ENCODE measurements around the gene CAP2.

Gene CAP2

DNA sequence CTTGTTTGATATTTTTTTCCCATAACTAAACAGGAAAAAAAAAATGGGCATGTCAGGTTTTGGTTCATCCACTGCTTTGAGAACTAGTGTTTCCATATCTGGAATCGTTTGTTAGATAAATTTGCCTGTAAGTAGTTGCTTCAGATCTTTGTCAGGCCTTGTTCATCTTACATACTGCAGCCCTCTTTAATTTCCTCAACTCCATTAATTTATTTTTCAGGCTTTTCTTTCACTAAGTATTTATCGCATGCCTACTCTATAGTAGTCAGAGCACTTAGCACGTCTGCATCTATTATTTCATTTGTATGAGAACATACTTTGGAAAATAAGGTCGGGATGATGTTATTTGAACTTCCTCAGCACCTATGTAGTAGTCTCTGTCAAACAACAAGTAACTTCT, 80.9 kb downstream of the CAP2 start:
- DNase-seq (ENCODE audit: low spot score), result no peak

- DNase-seq (ENCODE audit: low spot score), result no peak
Observed at GRCh38 chr6:17475606-17476244, 82.3 kb downstream of the CAP2 start.

- no peak for DNase-seq (ENCODE audit: low spot score)
Observed at GRCh38 chr6:17476511-17476910, 83.1 kb downstream of the CAP2 start.

DNA sequence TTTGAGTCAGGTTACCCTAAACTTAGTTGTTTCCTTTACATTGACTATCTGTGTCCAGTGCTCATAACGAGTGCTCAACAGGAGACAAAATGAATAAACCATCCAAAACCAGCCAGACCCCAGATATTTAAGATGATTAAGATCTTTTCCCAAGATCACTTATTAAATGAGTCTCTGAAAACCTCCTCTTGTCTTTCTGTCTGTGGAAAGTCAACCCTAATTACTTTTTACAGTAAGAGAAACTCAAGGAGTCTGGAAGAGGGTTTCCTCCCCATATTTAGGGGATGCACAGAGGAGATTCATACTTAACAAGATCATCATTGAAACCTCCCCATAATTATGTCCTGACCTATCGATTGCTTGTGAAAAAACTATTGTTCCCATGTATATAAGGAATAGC, 84.0 kb downstream of the CAP2 start:
- no peak for DNase-seq (ENCODE audit: low spot score)

- DNase-seq (ENCODE audit: low spot score), result no peak
Observed at GRCh38 chr6:17478223-17478907, 85.0 kb downstream of the CAP2 start.

GRCh38 chr6:17478946-17479345, 85.6 kb downstream of the CAP2 start:
- DNase-seq (ENCODE audit: low spot score), result no peak

DNA sequence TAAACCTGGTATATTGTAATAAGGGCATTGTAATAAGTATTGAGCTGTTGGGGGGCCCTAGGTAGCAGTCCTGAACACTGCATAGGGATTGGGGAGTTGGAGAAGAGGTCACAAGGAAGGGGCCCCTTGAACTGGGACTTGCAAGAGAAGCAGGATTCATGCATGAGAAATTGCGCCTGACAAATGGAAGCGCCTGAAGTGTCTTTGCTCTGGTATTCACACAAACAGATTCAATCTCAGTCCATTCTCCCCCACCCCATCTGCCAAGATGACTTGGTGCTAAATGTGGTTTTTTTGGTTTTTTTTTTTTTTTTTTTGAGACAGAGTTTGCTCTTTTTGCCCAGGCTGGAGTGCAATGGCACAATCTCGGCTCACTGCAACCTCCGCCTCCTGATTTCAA, 87.1 kb downstream of the CAP2 start:
- DNase-seq (ENCODE audit: low spot score), result no peak

DNA sequence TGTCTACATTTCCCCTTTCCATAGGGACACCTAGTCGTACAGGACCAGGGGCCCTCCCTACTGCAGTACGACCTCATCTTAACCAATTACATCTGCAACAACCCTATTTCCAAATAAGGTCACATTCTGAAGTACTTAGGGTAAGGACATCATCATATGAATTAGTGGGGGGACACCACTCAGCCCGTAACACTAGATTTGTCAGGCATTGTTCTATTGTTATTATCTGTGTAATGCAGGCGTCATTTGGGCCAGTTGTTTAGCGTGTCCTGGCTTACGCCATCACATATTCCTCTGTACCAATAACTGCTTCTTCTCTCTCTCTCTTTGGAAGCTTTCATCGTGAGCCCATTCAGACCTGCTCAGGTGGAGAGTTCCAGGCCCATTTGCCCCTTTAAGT, 89.3 kb downstream of the CAP2 start:
- no peak for DNase-seq (ENCODE audit: low spot score)

GRCh38 chr6:17483391-17484016, 90.1 kb downstream of the CAP2 start:
- DNase-seq (ENCODE audit: low spot score), result no peak

- DNase-seq (ENCODE audit: low spot score), result no peak
Observed at GRCh38 chr6:17484201-17484849, 90.9 kb downstream of the CAP2 start.

- DNase-seq (ENCODE audit: low spot score), result no peak
Observed at GRCh38 chr6:17485181-17485580, 91.8 kb downstream of the CAP2 start.

DNA sequence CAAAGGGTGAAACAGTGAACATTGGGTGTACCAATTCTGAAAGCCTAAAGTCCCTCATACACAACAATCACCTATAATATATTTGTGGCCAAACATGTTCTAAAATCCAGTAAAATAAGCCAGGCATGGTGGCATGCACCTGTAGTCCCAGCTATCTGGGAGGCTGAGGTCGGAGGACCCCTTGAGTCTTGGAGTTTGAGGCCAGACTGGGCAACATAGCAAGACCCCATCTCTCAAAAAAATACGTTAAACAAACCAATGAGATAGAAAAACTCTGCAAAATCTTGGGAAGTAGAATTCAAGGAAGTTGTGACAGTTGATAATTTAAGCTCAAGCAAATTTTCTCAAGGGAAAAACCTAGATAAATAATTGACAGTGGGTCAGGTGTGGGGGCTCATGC, 92.6 kb downstream of the CAP2 start:
- no peak for DNase-seq (ENCODE audit: low spot score)

- no peak for DNase-seq (ENCODE audit: low spot score)
Observed at GRCh38 chr6:17486680-17487079, 93.3 kb downstream of the CAP2 start.

- no peak for DNase-seq (ENCODE audit: low spot score)
Observed at GRCh38 chr6:17490724-17491123, 97.3 kb downstream of the CAP2 start.

GRCh38 chr6:17491416-17492142, 98.2 kb downstream of the CAP2 start:
- DNase-seq (ENCODE audit: low spot score), result no peak

DNA sequence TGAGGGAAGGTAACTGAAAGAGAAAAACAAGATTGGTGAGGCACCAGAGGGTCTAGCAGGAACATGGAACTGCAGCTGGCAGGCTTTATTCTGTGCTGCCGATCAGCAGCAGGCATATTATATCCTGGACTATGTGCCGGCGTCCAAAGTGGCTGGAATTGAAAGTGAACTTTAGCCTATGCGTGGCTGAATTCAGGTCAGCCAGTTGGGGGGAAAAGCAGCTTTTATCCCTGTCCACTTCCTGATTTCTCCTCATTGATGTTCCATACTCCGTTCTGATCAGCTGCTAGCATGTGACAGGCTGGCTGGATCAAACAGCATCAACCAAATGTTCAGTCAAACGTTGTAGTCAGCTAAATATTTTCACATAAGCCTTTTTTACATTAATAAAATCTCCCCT, 99.0 kb downstream of the CAP2 start:
- DNase-seq (ENCODE audit: low spot score), result no peak

- no peak for DNase-seq (ENCODE audit: low spot score)
Observed at GRCh38 chr6:17493286-17493685, 99.9 kb downstream of the CAP2 start.

- no peak for DNase-seq (ENCODE audit: low spot score)
Observed at GRCh38 chr6:17494177-17494576, 100.8 kb downstream of the CAP2 start.

- DNase-seq (ENCODE audit: low spot score), result no peak
Observed at GRCh38 chr6:17494919-17495318, 101.5 kb downstream of the CAP2 start.

GRCh38 chr6:17497535-17498095, 104.2 kb downstream of the CAP2 start:
- DNase-seq (ENCODE audit: low spot score), result no peak

- no peak for DNase-seq (ENCODE audit: low spot score)
Observed at GRCh38 chr6:17501442-17501841, 108.0 kb downstream of the CAP2 start.

Measured in D341Med (cell line).